ENCODE measurements around the gene CNNM4. TPM values are rescaled to one million over a fixed set of nuclear protein-coding genes. Genes with fewer than 3 reads are reported as not detected.

The CNNM4 gene
- total RNA-seq, 1 donor from 2014 or later = 15.5 TPM

DNA sequence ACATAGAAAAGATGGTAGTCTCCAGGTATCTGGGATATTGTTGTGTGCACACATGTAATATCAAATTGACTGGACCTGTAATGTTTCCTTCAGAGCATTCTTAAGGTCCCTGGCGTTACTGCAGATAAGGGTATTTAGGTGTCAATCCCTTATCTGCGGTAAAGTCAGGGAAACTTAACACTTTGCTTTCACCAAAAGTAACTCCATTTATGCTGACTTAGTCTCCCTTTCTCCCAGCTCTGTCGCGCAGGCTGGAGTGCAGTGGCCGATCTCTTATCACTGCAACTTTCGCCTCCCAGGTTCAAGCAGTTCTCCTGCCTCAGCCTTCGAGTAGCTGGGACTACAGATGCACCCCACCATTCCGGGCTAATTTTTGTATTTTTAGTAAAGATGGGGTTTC lies 57.2 kb downstream of the CNNM4 start:
- H3K36me3 Mint-ChIP-seq = peaks cover 22% of the 10 kb centered on the region
- Histone ChIP-seq H3K4me3 (peak overlapping the region; percentile 74), H3K4me2 (peak overlapping the region; percentile 98), H3K9me3 (ENCODE audit: low read depth) (no peaks in the 10 kb centered on the region), H3K79me2 (ENCODE audit: low read depth) (peaks cover 58% of the 10 kb centered on the region), H3K9ac (no peak overlapping the region), H3K27me3 (peaks cover 7% of the 10 kb centered on the region), H4K20me1 (ENCODE audit: low read depth) (peaks cover 68% of the 10 kb centered on the region), H3K36me3 (no peaks in the 10 kb centered on the region), H3K4me1 (peaks cover 45% of the 10 kb centered on the region), H2AFZ (replicated peaks) (no peak overlapping the region), H3K27ac (no peak overlapping the region), H3F3A (ENCODE audit: low read depth) (peaks cover 39% of the 10 kb centered on the region)
- peaks cover 49% of the 10 kb centered on the region for H3K4me1 Mint-ChIP-seq
- H3K27ac Mint-ChIP-seq = no peak overlapping the region
- TF ChIP-seq EZH2phosphoT487 (IDR thresholded peaks at IDR 0.05) = no peak
- H3K9me3 Mint-ChIP-seq = no peaks in the 10 kb centered on the region
- H3K4me3 Mint-ChIP-seq = peak overlapping the region; percentile 87
- H3K27me3 Mint-ChIP-seq (ENCODE audit: insufficient read depth, low read depth) = peaks cover 11% of the 10 kb centered on the region
- no peak for DNase-seq (ENCODE audit: low spot score)

GRCh38 chr2:96819128-96819875 lies 58.6 kb downstream of the CNNM4 start:
- Mint-ChIP-seq H3K9me3 (no peaks in the 10 kb centered on the region), H3K4me1 (peaks cover 49% of the 10 kb centered on the region), H3K4me3 (peak overlapping the region; percentile 48), H3K27me3 (ENCODE audit: insufficient read depth, low read depth) (peaks cover 11% of the 10 kb centered on the region), H3K27ac (no peak overlapping the region), H3K36me3 (peaks cover 18% of the 10 kb centered on the region)
- DNase-seq (ENCODE audit: low spot score) = no peak
- peak overlapping the region; percentile 66 for H3K4me2 ChIP-seq
- no peaks in the 10 kb centered on the region for H3K36me3 ChIP-seq
- H3F3A ChIP-seq (ENCODE audit: low read depth) = peaks cover 39% of the 10 kb centered on the region
- peaks cover 7% of the 10 kb centered on the region for H3K27me3 ChIP-seq
- H3K9ac ChIP-seq = no peak overlapping the region
- H3K4me3 ChIP-seq = no peak overlapping the region
- H3K27ac ChIP-seq = no peak overlapping the region
- H3K4me1 ChIP-seq = peaks cover 45% of the 10 kb centered on the region
- H4K20me1 ChIP-seq (ENCODE audit: low read depth) = peaks cover 75% of the 10 kb centered on the region
- TF ChIP-seq, protein P1, sequence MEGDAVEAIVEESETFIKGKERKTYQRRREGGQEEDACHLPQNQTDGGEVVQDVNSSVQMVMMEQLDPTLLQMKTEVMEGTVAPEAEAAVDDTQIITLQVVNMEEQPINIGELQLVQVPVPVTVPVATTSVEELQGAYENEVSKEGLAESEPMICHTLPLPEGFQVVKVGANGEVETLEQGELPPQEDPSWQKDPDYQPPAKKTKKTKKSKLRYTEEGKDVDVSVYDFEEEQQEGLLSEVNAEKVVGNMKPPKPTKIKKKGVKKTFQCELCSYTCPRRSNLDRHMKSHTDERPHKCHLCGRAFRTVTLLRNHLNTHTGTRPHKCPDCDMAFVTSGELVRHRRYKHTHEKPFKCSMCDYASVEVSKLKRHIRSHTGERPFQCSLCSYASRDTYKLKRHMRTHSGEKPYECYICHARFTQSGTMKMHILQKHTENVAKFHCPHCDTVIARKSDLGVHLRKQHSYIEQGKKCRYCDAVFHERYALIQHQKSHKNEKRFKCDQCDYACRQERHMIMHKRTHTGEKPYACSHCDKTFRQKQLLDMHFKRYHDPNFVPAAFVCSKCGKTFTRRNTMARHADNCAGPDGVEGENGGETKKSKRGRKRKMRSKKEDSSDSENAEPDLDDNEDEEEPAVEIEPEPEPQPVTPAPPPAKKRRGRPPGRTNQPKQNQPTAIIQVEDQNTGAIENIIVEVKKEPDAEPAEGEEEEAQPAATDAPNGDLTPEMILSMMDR (IDR thresholded peaks at IDR 0.05) = no peak
- TF ChIP-seq EZH2phosphoT487 (IDR thresholded peaks at IDR 0.05) (no peak), EZH2 (IDR thresholded peaks at IDR 0.05) (no peak)
- H2AFZ ChIP-seq (replicated peaks) = no peak overlapping the region
- H3K9me3 ChIP-seq (ENCODE audit: low read depth) = no peaks in the 10 kb centered on the region
- H3K79me2 ChIP-seq (ENCODE audit: low read depth) = peaks cover 72% of the 10 kb centered on the region

DNA sequence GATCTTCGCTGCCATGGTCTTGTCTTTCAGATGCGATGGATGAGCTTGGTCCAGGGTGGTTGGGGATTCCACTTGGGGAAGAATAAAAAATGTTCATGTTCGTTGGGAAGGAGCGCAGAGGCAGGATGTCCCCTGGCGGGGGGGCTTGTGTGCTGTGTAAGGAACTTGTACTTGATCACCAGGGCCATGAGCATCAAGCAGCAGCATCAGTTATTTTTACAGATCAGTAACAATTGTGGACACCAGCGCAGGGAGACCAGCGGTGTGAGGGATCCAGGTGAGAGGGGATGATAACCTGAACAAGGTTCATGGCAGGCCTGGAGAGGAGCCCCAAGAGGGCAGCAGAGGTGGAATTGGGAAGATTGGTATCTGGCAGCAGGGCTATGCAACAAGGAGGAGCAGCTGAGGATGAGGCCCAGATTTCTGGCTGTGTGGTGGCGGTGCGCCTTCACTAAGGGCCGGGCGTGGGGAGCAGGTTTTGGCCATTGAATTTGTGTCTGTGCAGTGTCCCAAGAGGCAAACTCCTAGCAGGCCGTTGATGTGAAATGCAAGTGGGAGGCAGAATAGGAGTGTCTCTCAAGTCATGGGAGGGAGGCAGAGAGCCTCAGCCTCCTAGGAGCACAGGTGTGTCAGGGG lies 59.3 kb downstream of the CNNM4 start:
- Histone ChIP-seq H3K9me3 (ENCODE audit: low read depth) (no peaks in the 10 kb centered on the region), H3K4me2 (peak overlapping the region; percentile 66), H3K4me3 (no peak overlapping the region), H3F3A (ENCODE audit: low read depth) (peaks cover 36% of the 10 kb centered on the region), H3K27me3 (peaks cover 6% of the 10 kb centered on the region), H3K27ac (no peak overlapping the region), H3K4me1 (peaks cover 42% of the 10 kb centered on the region), H2AFZ (replicated peaks) (no peak overlapping the region), H4K20me1 (ENCODE audit: low read depth) (peaks cover 82% of the 10 kb centered on the region), H3K9ac (no peak overlapping the region), H3K79me2 (ENCODE audit: low read depth) (peaks cover 79% of the 10 kb centered on the region), H3K36me3 (no peaks in the 10 kb centered on the region)
- no peak overlapping the region for H3K27ac Mint-ChIP-seq
- peaks cover 12% of the 10 kb centered on the region for H3K27me3 Mint-ChIP-seq (ENCODE audit: insufficient read depth, low read depth)
- TF ChIP-seq, protein P1 (IDR thresholded peaks at IDR 0.05) = peak; percentile 20
- no peak for TF ChIP-seq EZH2 (IDR thresholded peaks at IDR 0.05)
- no peak for DNase-seq (ENCODE audit: low spot score)
- peaks cover 21% of the 10 kb centered on the region for H3K36me3 Mint-ChIP-seq
- no peaks in the 10 kb centered on the region for H3K9me3 Mint-ChIP-seq
- peak overlapping the region; percentile 48 for H3K4me3 Mint-ChIP-seq
- peaks cover 47% of the 10 kb centered on the region for H3K4me1 Mint-ChIP-seq
